Effector memory CD4-positive, alpha-beta T cell (primary cell): ENCODE measurements around the gene CCL8.

ENCODE experiments used
- DNase-seq, 3 donors: peaks; one replicate each; pipeline ENCODE4 v3.0.0-alpha.2; 2020
- H3K27ac ChIP-seq: 2 replicates; pipeline ENCODE4 v1.7.0; 2013; ENCODE audit warnings: mild to moderate bottlenecking, low read length, moderate library complexity; ENCODE audit not compliant: insufficient read depth, poor library complexity, severe bottlenecking
- H3K27me3 ChIP-seq: replicated peaks from 2 replicates; pipeline ENCODE4 v1.7.0; 2013; ENCODE audit warnings: mild to moderate bottlenecking, low read length; ENCODE audit not compliant: insufficient read depth, control insufficient read depth, poor library complexity, severe bottlenecking
- H3K36me3 ChIP-seq: 2 replicates; pipeline ENCODE4 v1.7.0; 2013; ENCODE audit warnings: mild to moderate bottlenecking, low read length, moderate library complexity; ENCODE audit not compliant: control insufficient read depth, insufficient read depth
- H3K4me1 ChIP-seq: 2 replicates; pipeline ENCODE4 v1.7.0; 2013; ENCODE audit warnings: low read length, mild to moderate bottlenecking; ENCODE audit not compliant: control insufficient read depth, insufficient read depth, poor library complexity, severe bottlenecking
- H3K4me3 ChIP-seq: 2 replicates; pipeline ENCODE4 v1.7.0; 2013; ENCODE audit warnings: low read length, low read depth, mild to moderate bottlenecking; ENCODE audit not compliant: insufficient read depth, poor library complexity, severe bottlenecking
- H3K9me3 ChIP-seq: 2 replicates; pipeline ENCODE4 v1.7.0; 2013; ENCODE audit warnings: mild to moderate bottlenecking, low read length, moderate library complexity; ENCODE audit not compliant: control insufficient read depth

Gene CCL8

GRCh38 chr17:34370997-34371395 lies 51.8 kb downstream of the CCL8 start:
- no peaks in the 10 kb centered on the region for H3K36me3 ChIP-seq
- H3K4me3 ChIP-seq = no peak overlapping the region
- H3K9me3 ChIP-seq = no peaks in the 10 kb centered on the region
- no peak overlapping the region for H3K27ac ChIP-seq
- no peak for DNase-seq
- H3K4me1 ChIP-seq = no peaks in the 10 kb centered on the region
- H3K27me3 ChIP-seq = no peaks in the 10 kb centered on the region
